NB4 (cell line): ENCODE measurements around the gene TMC7.

Source experiments
- DNase-seq: peaks from one replicate; pipeline ENCODE4 v3.0.0; 2010; ENCODE audit warnings: low read depth
- H3K4me3 ChIP-seq: one replicate; pipeline ENCODE4 v1.5.1; 2011; ENCODE audit warnings: mild to moderate bottlenecking, low read depth, low read length, moderate library complexity
- CTCF ChIP-seq: IDR thresholded peaks from one replicate; pipeline ENCODE4 v1.5.1; 2012; ENCODE audit warnings: low read depth, low read length
- MAX ChIP-seq: IDR thresholded peaks from 2 replicates; pipeline ENCODE4 v1.6.1; 2011; ENCODE audit warnings: low read depth, low read length
- MYC ChIP-seq: IDR thresholded peaks from 2 replicates; pipeline ENCODE4 v1.6.1; 2011; ENCODE audit warnings: low read depth, low read length
- POLR2A ChIP-seq: IDR thresholded peaks from 2 replicates; pipeline ENCODE4 v1.6.1; 2011; ENCODE audit warnings: mild to moderate bottlenecking; ENCODE audit not compliant: insufficient read length; ENCODE audit errors: extremely low read depth

TMC7 gene

GRCh38 chr16:19021747-19022146 is 38.0 kb downstream of the TMC7 start:
- H3K4me3 ChIP-seq: no peak overlapping the region
- DNase-seq: no peak
- TF ChIP-seq POLR2A (no peak), CTCF (no peak), MYC (no peak), MAX (no peak)

- no peak for TF ChIP-seq MAX
- TF ChIP-seq CTCF: no peak
- TF ChIP-seq MYC: no peak
- no peak for TF ChIP-seq POLR2A
- DNase-seq: no peak
These were observed 43.7 kb downstream of the TMC7 start for GRCh38 chr16:19027416-19027815.

GRCh38 chr16:19029980-19030379 is 46.2 kb downstream of the TMC7 start:
- TF ChIP-seq MYC (no peak), CTCF (no peak), POLR2A (no peak), MAX (no peak)
- no peak for DNase-seq
- H3K4me3 ChIP-seq: no peak overlapping the region

More at GRCh38 chr16:19027416-19027815, 43.7 kb downstream of the TMC7 start:
- no peak overlapping the region for H3K4me3 ChIP-seq

GRCh38 chr16:19031738-19032137 is 48.0 kb downstream of the TMC7 start:
- no peak overlapping the region for H3K4me3 ChIP-seq
- no peak for DNase-seq
- TF ChIP-seq CTCF (no peak), MYC (no peak), POLR2A (no peak), MAX (no peak)

GRCh38 chr16:19033761-19034160 is 50.0 kb downstream of the TMC7 start:
- H3K4me3 ChIP-seq: no peak overlapping the region
- TF ChIP-seq MAX (no peak), CTCF (no peak), POLR2A (no peak), MYC (no peak)
- no peak for DNase-seq

GRCh38 chr16:19040400-19040799 is 56.7 kb downstream of the TMC7 start:
- H3K4me3 ChIP-seq: no peak overlapping the region
- DNase-seq: no peak
- TF ChIP-seq POLR2A: no peak
- TF ChIP-seq MYC: no peak
- TF ChIP-seq CTCF: no peak
- TF ChIP-seq MAX: no peak
